GM06990 (cell line): ENCODE measurements around the gene CD300LG.

Experiments used
- DNase-seq: peaks from one replicate; pipeline ENCODE4 v3.0.0-alpha.2; 2011; ENCODE audit not compliant: insufficient read length; ENCODE audit errors: extremely low read depth
- H3K27me3 ChIP-seq: replicated peaks from 2 replicates; pipeline ENCODE4 v1.6.0; 2011; ENCODE audit warnings: low read length; ENCODE audit not compliant: control insufficient read depth, insufficient read depth
- H3K36me3 ChIP-seq: 2 replicates; pipeline ENCODE4 v1.5.1; 2011; ENCODE audit warnings: low read length; ENCODE audit not compliant: control insufficient read depth, insufficient read depth
- H3K4me3 ChIP-seq: replicated peaks from 2 replicates; pipeline ENCODE4 v1.5.1; 2011; ENCODE audit warnings: low read depth, mild to moderate bottlenecking, control low read depth, low read length
- CTCF ChIP-seq: IDR thresholded peaks from 2 replicates; pipeline ENCODE4 v1.5.1; 2011; ENCODE audit warnings: low read length, control low read depth, mild to moderate bottlenecking, inconsistent platforms; ENCODE audit not compliant: insufficient read depth, poor library complexity, severe bottlenecking

The CD300LG gene

GRCh38 chr17:43909537-43910231, 62.7 kb downstream of the CD300LG start:
- Histone ChIP-seq H3K4me3 (no peak overlapping the region), H3K27me3 (peaks cover 2% of the 10 kb centered on the region), H3K36me3 (no peaks in the 10 kb centered on the region)
- TF ChIP-seq CTCF: no peak
- DNase-seq: no peak

GRCh38 chr17:43911904-43912303, 64.9 kb downstream of the CD300LG start:
- no peak overlapping the region for H3K4me3 ChIP-seq
- no peaks in the 10 kb centered on the region; the same call in 1 of the 2 replicates for H3K36me3 ChIP-seq
- no peak for TF ChIP-seq CTCF
- peaks cover 2% of the 10 kb centered on the region for H3K27me3 ChIP-seq
- no peak for DNase-seq

GRCh38 chr17:43912635-43913304, 65.8 kb downstream of the CD300LG start:
- Histone ChIP-seq H3K27me3 (no peaks in the 10 kb centered on the region; the same call in none of the 2 replicates), H3K36me3 (no peaks in the 10 kb centered on the region; the same call in 1 of the 2 replicates), H3K4me3 (no peak overlapping the region)
- DNase-seq: no peak
- TF ChIP-seq CTCF: no peak
